Effector memory CD4-positive, alpha-beta T cell (primary cell): ENCODE results near the gene STIL.
"Not testable (repeated sequence)": the region's sequence is repeated elsewhere in the genome, so short reads cannot be mapped to it uniquely, and the experiment has no call there.

Experiments used
- DNase-seq, 3 donors: peaks; one replicate each; pipeline ENCODE4 v3.0.0-alpha.2; 2020
- H3K27ac ChIP-seq: 2 replicates; pipeline ENCODE4 v1.7.0; 2013; ENCODE audit warnings: mild to moderate bottlenecking, low read length, moderate library complexity; ENCODE audit not compliant: insufficient read depth, poor library complexity, severe bottlenecking
- H3K27me3 ChIP-seq: replicated peaks from 2 replicates; pipeline ENCODE4 v1.7.0; 2013; ENCODE audit warnings: mild to moderate bottlenecking, low read length; ENCODE audit not compliant: insufficient read depth, control insufficient read depth, poor library complexity, severe bottlenecking
- H3K36me3 ChIP-seq: 2 replicates; pipeline ENCODE4 v1.7.0; 2013; ENCODE audit warnings: mild to moderate bottlenecking, low read length, moderate library complexity; ENCODE audit not compliant: control insufficient read depth, insufficient read depth
- H3K4me1 ChIP-seq: 2 replicates; pipeline ENCODE4 v1.7.0; 2013; ENCODE audit warnings: low read length, mild to moderate bottlenecking; ENCODE audit not compliant: control insufficient read depth, insufficient read depth, poor library complexity, severe bottlenecking
- H3K4me3 ChIP-seq: 2 replicates; pipeline ENCODE4 v1.7.0; 2013; ENCODE audit warnings: low read length, low read depth, mild to moderate bottlenecking; ENCODE audit not compliant: insufficient read depth, poor library complexity, severe bottlenecking
- H3K9me3 ChIP-seq: 2 replicates; pipeline ENCODE4 v1.7.0; 2013; ENCODE audit warnings: mild to moderate bottlenecking, low read length, moderate library complexity; ENCODE audit not compliant: control insufficient read depth
- total RNA-seq, 3 donors: gene quantifications; one replicate each; lab custom pipeline; 2026; lab: John Stamatoyannopoulos, UW

Gene STIL
- 3.5 to 4.5 (median 4.5) reads per million in 3 donors for total RNA-seq

DNA sequence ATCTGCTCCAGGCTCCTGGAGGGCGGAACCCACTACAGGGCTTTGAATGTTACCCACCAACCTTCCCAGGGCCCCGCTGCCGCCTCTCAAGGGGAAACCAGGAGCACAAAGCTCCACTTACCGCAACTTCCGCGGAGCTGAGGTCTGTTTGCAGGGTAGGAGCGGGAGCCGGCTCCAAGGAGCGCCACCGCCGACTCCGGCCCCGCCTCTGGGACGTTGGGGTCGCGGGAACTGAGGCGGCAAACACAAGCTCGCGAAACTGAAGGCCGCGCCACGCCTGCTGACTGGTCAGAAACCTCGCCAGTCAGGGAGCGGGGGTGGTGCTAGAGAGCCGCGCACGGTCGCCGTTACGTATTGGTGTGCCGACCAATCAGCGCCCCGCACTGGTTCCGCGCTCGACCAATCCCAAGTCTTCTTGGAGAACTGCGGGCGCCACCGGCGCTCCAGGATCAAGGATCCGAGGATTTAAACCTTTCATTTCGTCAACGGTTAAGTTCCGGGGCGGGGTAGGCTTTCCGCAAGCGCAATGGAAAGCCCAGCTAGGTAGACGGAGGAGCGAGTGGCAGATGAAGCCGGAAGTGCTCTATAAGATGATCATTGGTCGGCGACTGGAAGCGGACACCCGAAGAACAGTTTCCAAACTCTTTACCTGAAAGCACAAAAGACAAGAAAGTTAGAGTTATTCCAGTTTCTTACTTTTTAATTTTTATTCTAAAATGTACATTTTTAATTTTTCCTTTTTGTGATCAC lies at the start of gene STIL:
Gene STIL (minus strand): TSS at position 233 of the 750 bp plus-strand sequence. CDS start 3,828 bp downstream, outside the sequence.
- peak; percentile 94 to 96 (median 96) for DNase-seq
- H3K4me3 ChIP-seq = peak within 1 kb of the TSS; percentile 74
- H3K27ac ChIP-seq = peak within 1 kb of the TSS; percentile 57
- H3K27me3 ChIP-seq = no peaks in the 10 kb centered on the region
- no peaks in the 10 kb centered on the region for H3K9me3 ChIP-seq
- H3K4me1 ChIP-seq = no peaks in the 10 kb centered on the region
- no peaks in the 10 kb centered on the region for H3K36me3 ChIP-seq

DNA sequence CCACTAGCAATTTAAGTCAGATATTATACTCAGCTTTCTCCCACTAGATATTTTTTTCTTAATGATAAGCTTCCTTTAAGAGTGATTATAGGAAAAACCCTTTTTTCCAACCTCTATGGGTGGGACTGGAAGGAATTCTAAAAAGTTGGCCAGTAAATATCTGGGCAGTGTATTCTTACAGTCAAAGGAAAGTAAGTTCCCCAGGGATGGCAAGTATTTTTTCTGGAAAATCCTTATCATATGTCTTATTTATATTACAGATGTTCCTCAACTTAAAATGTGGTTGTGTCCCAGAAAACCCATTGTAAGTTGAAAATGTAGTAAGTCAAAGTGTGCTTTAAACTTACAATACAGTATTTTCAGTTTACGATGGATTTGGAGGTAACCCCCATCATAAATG lies 48.9 kb upstream of the STIL start:
- H3K9me3 ChIP-seq = no peaks in the 10 kb centered on the region
- no peaks in the 10 kb centered on the region for H3K27me3 ChIP-seq
- no peak overlapping the region for H3K27ac ChIP-seq
- no peaks in the 10 kb centered on the region for H3K36me3 ChIP-seq
- no peaks in the 10 kb centered on the region for H3K4me1 ChIP-seq
- H3K4me3 ChIP-seq = no peak overlapping the region
- DNase-seq = no peak

DNA sequence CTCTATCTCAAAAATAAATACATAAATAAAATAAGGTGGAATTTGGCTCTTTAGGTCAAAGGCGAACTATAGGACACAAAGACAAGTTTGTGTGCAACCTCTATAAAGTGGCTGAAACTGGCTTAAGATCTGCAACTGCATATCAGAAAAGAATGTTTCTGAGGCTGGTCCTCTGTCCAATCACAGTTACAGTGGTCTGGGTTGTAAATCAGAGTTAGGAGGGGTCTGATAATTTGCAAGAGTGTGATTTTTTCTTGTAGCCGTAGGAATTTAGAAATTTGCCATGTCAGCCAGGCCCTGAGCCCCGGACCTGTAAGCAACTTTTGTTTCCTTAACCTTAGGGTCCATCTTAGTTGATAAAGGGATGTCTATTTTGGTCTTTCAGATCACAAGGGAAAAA lies 47.4 kb upstream of the STIL start:
- Histone ChIP-seq H3K9me3 (no peaks in the 10 kb centered on the region), H3K27me3 (no peaks in the 10 kb centered on the region), H3K36me3 (no peaks in the 10 kb centered on the region), H3K27ac (no peak overlapping the region), H3K4me1 (no peaks in the 10 kb centered on the region), H3K4me3 (no peak overlapping the region)
- DNase-seq = no peak

DNA sequence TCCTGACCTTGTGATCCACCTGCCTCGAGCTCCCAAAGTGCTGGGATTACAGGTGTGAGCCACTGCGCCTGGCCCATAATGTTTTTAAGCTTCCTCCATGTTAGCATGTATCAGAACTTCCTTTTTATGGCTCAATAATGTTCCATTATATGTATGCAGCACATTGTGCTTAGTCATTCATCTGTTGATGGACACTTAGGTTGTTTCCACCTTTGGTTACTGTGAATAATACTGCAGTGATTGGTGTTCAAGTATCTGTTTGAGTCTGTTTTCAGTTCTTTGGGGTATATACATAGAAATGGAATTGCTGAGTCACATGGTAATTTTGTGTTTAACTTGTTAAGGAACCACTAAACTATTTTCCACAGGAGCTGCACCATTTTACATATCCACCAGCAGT lies 37.4 kb upstream of the STIL start:
- no peaks in the 10 kb centered on the region for H3K9me3 ChIP-seq
- no peaks in the 10 kb centered on the region for H3K4me1 ChIP-seq
- no peaks in the 10 kb centered on the region for H3K36me3 ChIP-seq
- H3K27me3 ChIP-seq = no peaks in the 10 kb centered on the region
- DNase-seq = no peak
- no peak overlapping the region for H3K27ac ChIP-seq
- H3K4me3 ChIP-seq = no peak overlapping the region

DNA sequence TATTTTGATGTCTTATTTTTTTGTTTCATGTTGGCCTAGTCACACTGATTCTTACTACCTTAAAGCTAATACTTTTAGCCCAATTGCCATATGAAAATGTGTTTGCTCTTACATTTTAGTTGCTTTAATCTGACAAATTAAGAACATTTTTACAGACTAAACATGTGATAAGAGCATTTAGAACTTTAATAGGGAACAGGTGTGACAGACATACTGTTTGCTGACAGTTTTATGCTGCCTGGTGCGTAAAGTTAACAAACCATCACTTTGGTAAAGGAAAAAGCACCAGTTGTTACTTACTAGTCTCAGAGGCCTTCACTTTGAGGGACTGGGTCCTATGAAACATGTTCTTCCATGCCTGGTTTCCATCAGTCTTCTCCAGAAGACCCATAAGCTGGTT lies 34.3 kb upstream of the STIL start:
- no peaks in the 10 kb centered on the region for H3K27me3 ChIP-seq
- H3K9me3 ChIP-seq = no peaks in the 10 kb centered on the region
- no peak for DNase-seq
- no peak overlapping the region for H3K27ac ChIP-seq
- no peaks in the 10 kb centered on the region for H3K4me1 ChIP-seq
- no peak overlapping the region for H3K4me3 ChIP-seq
- H3K36me3 ChIP-seq = no peaks in the 10 kb centered on the region

DNA sequence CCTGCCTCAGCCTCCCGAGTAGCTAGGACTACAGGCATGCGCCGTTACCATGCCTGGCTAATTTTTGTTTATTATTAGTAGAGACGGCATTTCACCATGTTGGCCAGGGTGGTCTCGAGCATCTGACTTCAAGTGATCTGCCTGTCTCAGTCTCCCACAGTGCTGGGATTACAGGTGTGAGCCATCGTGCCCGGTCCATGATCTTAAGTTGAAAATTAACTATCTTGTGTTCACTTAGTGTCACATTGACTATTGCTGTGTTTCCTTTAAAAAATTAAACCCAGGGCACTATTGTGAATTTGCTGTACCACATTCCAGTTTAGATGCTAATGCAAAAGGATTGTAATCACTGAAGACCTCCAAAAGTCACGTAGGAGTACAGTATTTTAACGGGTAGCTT lies 33.8 kb upstream of the STIL start:
- no peak overlapping the region for H3K4me3 ChIP-seq
- H3K27ac ChIP-seq = no peak overlapping the region
- H3K9me3 ChIP-seq = no peaks in the 10 kb centered on the region
- no peak for DNase-seq
- no peaks in the 10 kb centered on the region for H3K36me3 ChIP-seq
- no peaks in the 10 kb centered on the region for H3K27me3 ChIP-seq
- H3K4me1 ChIP-seq = no peaks in the 10 kb centered on the region

DNA sequence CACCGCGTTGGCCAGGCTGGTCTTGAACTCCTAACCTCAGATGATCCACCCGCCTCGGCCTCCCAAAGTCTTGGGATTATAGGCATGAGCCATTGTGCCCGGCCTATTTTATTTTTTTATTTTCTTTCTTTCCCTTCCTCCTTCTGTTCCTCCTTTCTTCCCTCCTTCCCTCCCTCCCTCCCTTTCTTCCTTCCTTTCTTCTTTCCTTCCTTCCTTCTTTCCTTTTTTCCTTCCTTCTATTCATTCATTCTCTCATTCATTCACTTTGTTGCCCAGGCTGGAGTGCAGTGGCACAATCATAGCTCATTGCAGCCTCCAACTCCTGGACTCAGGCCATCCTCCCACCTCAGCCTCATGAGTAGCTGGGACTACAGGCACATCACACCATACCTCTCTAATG lies 33.0 kb upstream of the STIL start:
- H3K9me3 ChIP-seq, H3K36me3 ChIP-seq, DNase-seq, H3K4me3 ChIP-seq, H3K27ac ChIP-seq, H3K4me1 ChIP-seq, H3K27me3 ChIP-seq: not testable (repeated sequence)

DNA sequence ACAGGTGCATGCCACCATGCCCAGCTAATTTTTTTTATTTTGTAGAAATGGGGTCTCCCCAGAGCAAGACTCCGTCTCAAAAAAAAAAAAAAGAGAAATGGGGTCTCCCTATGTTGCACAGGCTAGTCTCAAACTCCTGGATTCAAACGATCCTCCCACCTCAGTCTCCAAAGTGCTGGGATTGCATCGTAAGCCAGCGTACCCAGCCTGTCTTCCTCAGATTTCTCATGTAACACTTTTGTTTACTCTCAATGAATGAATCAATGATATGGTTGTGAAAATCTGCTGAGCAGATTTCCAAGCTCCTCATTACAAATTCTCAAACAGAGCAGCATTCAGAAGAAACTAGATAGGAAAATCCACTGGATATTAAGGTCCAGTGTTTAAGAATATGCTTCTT lies 26.3 kb upstream of the STIL start:
- DNase-seq = no peak
- Histone ChIP-seq H3K27me3 (no peaks in the 10 kb centered on the region), H3K27ac (no peak overlapping the region), H3K4me3 (no peak overlapping the region), H3K4me1 (peaks cover 1% of the 10 kb centered on the region), H3K36me3 (no peaks in the 10 kb centered on the region), H3K9me3 (no peaks in the 10 kb centered on the region)

DNA sequence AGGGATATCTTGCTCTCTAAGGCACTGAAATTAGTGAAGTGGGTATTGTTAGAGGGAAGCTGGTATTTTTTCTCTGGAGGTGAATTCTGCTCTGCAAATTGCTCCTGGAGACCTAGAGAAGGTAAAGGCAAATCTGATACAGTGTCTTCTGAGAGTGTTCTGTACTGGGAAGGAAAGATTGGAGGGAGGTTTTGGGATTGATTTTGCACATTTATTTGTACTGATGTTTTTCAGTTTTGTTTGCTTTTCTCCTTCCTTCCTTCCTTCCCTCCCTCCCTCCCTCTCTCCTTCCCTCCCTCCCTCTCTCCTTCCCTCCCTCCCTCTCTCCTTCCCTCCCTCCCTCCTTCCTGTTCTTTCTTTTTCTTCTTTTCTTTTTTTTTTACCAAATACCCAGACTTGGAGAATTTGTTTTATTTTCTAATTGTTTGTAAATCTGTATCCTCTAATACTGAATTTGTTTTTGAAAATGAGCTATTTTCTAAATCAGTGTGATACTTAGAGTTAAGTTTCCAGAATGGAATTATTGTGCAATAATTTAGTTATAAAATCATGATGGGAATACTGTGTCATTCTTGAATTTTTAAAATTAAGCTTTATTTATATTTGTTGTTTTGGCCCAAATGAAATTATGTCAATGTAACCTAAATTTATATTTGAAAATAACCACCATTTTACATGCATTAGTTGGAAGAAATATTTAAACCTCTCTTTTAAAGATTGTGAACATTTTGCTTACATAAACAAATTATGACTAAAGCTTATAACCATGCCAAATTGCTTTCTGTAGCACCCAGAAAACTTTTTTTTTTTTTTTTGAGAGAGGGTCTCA lies 24.5 kb upstream of the STIL start:
- Histone ChIP-seq H3K4me1 (peaks cover 7% of the 10 kb centered on the region), H3K9me3 (no peaks in the 10 kb centered on the region), H3K27ac (no peak overlapping the region), H3K36me3 (no peaks in the 10 kb centered on the region), H3K27me3 (no peaks in the 10 kb centered on the region), H3K4me3 (no peak overlapping the region)
- no peak for DNase-seq

DNA sequence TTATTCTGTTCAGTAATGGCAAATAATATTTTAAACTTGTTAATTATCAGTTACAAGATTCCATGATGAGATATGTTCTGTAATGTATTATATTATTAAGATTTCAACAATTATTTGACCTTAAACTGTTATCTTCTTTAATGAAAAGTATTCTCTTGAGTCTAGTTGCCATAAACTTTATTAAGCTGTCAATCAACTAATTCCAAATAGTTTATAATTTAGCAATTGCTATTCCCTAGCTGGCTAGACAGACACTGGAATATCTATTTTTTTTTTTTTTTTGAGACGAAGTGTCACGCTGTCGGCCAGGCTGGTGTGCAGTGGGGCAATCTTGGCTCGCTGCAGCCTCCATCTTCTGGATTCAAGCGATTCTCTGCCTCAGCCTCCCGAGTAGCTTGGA lies 23.4 kb upstream of the STIL start:
- peaks cover 13% of the 10 kb centered on the region for H3K4me1 ChIP-seq
- no peaks in the 10 kb centered on the region for H3K9me3 ChIP-seq
- no peak overlapping the region for H3K27ac ChIP-seq
- no peaks in the 10 kb centered on the region for H3K27me3 ChIP-seq
- DNase-seq = no peak
- H3K4me3 ChIP-seq = no peak overlapping the region
- H3K36me3 ChIP-seq = no peaks in the 10 kb centered on the region
